HG02970 (cell line): ENCODE data around the gene ERLEC1.
"Not testable (repeated sequence)": the region's sequence is repeated elsewhere in the genome, so short reads cannot be mapped to it uniquely, and the experiment has no call there.

Source experiments
- ATAC-seq: cut with Tn5 transposase; IDR thresholded peaks from one replicate; pipeline ENCODE4 v1.9.1; 2021; ENCODE audit warnings: mild to moderate bottlenecking, moderate library complexity, moderate number of reproducible peaks; ENCODE audit not compliant: unreplicated experiment, low FRiP score

Gene ERLEC1

GRCh38 chr2:53786705-53787613 lies at the start of gene ERLEC1, which contains the start of gene ASB3:
TSS of gene ERLEC1 (plus strand) at chr2:53787044. CDS start at chr2:53787211, 167 bp downstream.
TSS of gene ASB3 (minus strand) at chr2:53786953. CDS start at chr2:53765572, 21,381 bp downstream.
- peak; percentile 94 for ATAC-seq

GRCh38 chr2:53737091-53737490 lies 49.8 kb upstream of the ERLEC1 start:
- ATAC-seq, result no peak

GRCh38 chr2:53739032-53739431 lies 47.8 kb upstream of the ERLEC1 start:
- no peak for ATAC-seq

DNA sequence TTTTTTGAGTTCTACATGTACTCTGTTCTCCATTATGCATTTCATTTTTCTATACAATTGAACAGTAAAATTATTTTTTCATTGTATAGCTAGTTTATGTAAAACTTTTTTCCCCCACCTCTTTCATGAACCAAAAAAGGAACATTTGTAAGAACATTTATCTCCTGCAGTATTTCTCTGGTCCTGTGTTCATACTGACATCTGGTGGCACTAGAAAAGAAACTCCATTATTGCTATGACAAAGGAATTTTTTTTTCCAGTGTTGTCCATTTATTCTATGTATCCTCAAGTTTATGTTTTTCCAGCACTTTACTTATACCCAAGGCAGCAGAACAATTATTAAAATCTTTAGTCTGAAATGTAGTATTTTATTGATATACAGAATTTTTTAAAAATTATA lies 46.7 kb upstream of the ERLEC1 start:
- ATAC-seq, result no peak

GRCh38 chr2:53744395-53745065 lies 42.3 kb upstream of the ERLEC1 start:
- no peak for ATAC-seq

GRCh38 chr2:53750041-53750768 lies 36.6 kb upstream of the ERLEC1 start:
- ATAC-seq, result no peak

DNA sequence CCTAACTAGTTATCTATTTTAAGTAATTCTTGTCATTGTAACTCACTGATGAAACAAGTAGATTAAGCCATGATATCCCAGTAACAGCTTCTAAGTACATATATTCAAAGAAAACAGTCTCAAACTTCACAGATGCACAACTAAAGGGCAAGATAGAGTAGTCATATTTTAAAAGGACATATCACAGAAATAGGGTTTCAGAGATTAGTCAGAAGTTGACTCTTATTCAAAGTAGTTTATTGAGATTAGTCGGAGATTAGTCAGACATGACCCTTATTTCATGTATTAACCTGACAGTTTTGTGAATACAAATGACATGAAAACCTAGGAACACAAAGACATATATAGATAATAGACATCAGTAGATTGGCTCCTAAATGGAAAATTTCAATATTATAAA lies 35.1 kb upstream of the ERLEC1 start:
- peak; percentile 83 for ATAC-seq

DNA sequence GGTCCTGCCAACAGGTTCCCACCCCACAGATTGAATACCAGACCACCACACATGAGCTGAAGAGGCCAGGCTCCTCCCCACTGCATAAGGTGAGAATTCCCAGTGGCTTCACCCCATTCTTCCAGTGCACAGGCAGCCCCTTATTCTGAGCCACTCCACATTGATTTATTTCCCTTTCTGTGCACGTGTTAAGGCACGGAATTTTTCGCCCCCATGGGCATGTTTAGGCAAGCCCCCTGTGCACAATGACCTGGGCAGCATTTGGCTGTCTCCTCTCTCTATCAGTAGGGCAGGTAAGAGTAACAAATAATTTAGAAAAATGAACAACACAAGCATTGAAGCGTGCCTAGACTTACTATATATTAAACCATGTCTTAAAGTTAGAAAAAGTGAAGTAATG lies 34.5 kb upstream of the ERLEC1 start:
- no peak for ATAC-seq

- no peak for ATAC-seq
Observed at GRCh38 chr2:53753041-53753440, 33.8 kb upstream of the ERLEC1 start.

- ATAC-seq, result no peak
Observed at GRCh38 chr2:53755121-53755520, 31.7 kb upstream of the ERLEC1 start.

- ATAC-seq, result no peak
Observed at GRCh38 chr2:53756644-53757043, 30.2 kb upstream of the ERLEC1 start.

GRCh38 chr2:53757206-53757605 lies 29.6 kb upstream of the ERLEC1 start:
- ATAC-seq, result not testable (repeated sequence)

DNA sequence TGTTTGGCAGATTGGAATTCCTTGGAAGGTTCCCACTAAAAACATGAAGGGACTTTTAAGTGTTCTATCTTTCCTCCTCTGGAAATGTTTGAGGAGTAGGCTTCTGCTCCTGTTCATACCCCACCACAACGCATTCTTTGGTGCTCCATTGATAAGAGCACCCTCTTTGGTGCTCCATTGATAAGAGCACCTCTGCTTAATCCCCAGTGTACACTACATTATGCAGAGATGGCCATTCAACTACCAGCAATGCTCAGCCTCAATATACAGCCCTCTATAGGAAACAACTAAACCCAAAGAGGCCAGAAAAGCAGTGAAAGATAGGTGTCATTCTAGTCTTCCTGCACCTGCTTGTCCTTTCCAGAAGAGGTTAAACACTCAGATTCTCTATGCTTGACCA lies 21.1 kb upstream of the ERLEC1 start:
- ATAC-seq, result no peak

GRCh38 chr2:53767405-53768241 lies 19.2 kb upstream of the ERLEC1 start, which contains the start of gene CHAC2:
TSS of gene CHAC2 (plus strand) at chr2:53767804. CDS start at chr2:53767887, 83 bp downstream.
- ATAC-seq, result peak; percentile 94

DNA sequence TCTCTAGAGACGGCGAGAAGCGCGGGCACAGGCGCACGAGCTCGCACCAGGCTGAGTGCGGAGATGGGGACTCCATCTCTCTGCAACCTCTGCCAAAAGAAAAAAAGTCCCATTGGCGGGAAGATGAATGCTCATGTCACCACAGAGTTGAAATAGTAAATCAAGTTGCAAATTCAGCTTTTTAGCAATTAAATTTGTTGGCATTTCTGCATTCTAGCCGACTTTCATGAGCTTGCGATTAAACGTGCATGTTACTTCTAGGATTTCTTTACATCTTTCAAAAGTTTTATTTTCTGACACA lies 18.7 kb upstream of the ERLEC1 start:
- peak; percentile 46 for ATAC-seq

GRCh38 chr2:53769318-53769945 lies 17.4 kb upstream of the ERLEC1 start:
- no peak for ATAC-seq

GRCh38 chr2:53770264-53770663 lies 16.6 kb upstream of the ERLEC1 start:
- ATAC-seq, result no peak

DNA sequence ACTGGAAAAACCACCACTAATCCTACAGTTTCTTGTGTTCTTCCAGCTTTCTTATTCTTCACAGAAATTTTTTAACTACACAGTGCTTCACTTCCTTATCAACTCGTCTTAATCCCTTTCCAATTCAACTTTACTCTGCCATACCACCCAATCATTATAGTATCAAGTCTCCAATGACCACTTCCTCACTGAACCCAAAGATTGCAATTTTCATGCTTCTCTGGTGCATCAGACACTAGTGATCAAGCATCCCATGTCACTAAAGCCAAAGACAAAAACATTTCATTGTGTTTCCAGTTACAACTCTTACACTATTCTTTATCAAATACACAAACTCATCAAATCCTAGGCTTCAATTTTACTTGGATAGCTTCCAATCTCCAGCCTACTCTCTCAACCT lies 9.7 kb upstream of the ERLEC1 start:
- ATAC-seq, result no peak

- ATAC-seq, result no peak
Observed at GRCh38 chr2:53778536-53779162, 8.2 kb upstream of the ERLEC1 start.
